Measurements from ENCODE around the gene SYNGAP1.
"Not testable (repeated sequence)": the region's sequence is repeated elsewhere in the genome, so short reads cannot be mapped to it uniquely, and the experiment has no call there.

The SYNGAP1 gene

DNA sequence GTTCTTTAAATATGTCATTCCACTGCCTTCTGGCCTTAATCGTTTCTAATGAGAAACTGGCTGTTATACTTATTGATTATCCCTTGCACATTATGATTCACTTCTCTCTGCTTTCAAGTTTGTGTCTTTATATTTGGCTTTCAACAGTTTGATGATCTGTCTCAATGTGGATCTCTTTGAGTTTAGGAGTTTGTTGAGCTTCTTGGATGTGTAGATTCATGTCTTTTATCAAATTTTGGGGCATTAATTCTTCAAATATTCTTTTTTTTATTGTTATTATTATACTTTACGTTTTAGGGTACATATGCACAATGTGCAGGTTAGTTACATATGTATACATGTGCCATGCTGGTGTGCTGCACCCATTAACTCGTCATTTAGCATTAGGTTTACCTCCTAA is 63.8 kb downstream of the SYNGAP1 start:
- no peak for FAIRE-seq

DNA sequence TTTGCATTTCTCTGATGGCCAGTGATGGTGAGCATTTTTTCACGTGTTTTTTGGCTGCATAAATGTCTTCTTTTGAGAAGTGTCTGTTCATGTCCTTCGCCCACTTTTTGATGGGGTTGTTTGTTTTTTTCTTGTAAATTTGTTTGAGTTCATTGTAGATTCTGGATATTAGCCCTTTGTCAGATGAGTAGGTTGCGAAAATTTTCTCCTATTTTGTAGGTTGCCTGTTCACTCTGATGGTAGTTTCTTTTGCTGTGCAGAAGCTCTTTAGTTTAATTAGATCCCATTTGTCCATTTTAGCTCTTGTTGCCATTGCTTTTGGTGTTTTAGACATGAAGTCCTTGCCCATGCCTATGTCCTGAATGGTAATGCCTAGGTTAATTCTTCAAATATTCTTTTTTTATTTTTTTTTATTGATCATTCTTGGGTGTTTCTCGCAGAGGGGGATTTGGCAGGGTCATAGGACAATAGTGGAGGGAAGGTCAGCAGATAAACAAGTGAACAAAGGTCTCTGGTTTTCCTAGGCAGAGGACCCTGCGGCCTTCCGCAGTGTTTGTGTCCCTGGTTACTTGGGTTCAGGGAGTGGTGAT is 64.9 kb downstream of the SYNGAP1 start:
- FAIRE-seq, result not testable (repeated sequence)

DNA sequence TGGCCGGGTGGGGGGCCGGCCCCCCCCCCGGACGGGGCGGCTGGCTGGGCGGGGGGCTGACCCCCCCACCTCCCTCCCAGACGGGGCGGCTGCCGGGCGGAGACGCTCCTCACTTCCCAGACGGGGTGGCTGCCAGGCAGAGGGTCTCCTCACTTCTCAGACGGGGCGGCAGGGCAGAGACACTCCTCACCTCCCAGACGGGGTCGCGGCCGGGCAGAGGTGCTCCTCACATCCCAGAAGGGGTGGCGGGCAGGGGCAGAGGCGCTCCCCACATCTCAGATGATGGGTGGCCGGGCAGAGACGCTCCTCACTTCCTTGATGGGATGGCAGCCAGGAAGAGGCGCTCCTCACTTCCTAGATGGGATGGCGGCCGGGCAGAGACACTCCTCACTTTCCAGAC is 65.8 kb downstream of the SYNGAP1 start:
- not testable (repeated sequence) for FAIRE-seq

DNA sequence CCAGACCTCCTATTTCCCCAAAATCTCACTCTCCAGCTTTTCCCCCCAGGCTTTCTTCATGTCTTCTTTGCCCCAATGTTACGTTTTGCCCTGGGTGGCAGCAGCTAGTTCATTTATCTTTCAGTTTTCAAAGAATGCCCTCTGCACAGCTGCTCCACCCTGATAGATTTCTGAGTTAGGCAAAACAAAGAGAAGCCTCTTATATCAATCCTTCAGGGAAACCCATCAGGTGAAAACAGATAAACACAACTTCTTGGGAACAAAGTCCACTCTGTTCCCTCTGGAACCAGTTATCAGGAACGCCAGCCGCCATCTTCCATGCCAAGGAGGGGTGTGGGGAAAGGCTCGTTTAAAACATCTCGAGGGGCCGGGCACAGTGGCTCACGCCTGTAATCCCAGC is 68.5 kb downstream of the SYNGAP1 start:
- FAIRE-seq, result no peak

DNA sequence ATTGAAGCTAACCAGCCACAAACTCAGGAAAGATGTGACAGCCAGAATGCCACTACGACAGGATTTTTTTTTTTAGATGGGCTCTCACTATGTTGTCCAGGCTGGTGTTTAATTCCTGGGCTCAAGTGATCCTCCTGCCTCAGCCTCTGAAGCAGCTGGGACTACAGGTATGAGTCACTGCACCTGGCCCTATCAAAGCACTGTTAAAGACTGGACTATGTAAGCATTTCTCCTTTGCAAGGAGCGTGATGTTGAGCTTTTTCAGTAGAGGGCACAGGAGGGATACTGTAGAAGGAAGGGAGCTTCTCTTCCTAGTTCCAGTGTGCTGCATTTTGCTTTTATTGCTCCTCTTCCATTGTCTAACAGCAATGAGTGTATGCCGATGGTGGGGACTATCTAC is 70.3 kb downstream of the SYNGAP1 start:
- no peak for FAIRE-seq

DNA sequence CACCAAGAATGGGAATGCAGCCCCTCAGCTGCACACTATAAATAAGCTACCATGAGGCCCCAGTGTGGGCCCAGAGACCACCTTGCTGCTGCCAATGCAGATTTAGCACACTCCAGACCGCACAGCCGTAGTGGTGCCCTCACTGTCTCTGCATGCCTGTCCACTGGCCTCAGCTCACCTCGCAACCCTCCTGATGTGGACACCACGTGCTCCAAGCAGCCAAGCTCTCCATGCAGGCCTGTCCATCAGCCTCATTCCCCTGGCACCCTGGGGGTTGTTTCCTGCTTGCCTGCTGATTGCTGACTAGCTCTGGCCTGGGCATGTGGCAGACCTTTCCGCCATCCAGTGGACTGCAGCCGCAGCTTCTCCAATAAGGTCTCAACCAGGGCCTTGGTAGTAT is 70.8 kb downstream of the SYNGAP1 start:
- no peak for FAIRE-seq

DNA sequence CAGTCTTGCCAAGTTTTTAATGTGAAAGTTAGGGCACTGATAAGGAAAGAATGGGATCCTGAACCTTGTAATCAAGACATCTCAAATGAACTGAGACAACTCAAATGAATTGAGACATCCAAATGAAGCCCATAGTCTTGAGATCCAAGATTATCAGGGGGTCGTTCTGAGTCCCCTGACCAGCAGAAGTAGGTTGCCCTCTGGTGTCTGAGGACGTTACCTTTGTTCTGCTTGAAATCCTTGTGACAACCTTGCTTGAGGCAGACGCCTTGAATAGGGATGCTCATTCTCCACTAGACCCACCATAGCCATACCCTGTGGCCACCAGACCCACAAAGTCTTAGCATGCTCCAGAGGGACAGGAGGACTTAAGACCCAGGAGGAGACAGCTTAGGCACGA is 72.2 kb downstream of the SYNGAP1 start:
- no peak for FAIRE-seq

DNA sequence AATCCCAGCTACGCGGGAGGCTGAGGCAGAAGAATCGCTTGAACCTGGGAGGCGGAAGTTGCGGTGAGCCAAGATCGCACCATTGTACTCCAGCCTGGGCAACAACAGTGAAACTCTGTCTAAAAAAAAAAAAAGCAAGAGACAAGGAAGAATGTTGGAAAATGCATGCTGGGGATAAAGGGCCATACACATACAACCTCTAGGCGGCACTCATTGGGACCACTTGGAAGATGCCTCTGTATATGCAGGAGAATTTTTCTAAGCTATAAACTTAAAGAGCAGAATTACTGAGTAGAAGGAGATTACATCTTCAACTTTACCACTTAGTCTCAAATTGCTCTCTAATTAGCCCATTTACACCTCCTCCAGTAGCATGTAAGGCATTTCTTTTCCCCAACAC is 77.3 kb downstream of the SYNGAP1 start:
- FAIRE-seq, result no peak

DNA sequence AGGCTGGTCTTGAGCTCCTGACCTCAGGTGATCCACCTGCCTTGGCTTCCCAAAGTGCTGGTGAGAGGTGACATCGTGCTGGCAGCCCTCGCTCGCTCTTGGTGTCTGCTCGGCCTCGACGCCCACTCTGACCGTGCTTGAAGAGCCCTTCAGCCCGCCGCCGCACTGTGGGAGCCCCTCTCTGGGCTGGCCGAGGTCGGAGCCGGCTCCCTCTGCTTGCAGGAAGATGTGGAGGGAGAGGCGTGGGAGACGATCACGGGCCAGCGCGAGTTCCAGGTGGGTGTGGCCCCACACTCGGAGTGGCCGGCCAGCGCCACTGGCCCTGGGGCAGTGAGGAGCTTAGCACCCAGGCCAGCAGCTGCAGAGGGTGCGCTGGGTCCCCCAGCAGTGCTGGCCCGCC is 82.6 kb downstream of the SYNGAP1 start:
- no peak for FAIRE-seq

DNA sequence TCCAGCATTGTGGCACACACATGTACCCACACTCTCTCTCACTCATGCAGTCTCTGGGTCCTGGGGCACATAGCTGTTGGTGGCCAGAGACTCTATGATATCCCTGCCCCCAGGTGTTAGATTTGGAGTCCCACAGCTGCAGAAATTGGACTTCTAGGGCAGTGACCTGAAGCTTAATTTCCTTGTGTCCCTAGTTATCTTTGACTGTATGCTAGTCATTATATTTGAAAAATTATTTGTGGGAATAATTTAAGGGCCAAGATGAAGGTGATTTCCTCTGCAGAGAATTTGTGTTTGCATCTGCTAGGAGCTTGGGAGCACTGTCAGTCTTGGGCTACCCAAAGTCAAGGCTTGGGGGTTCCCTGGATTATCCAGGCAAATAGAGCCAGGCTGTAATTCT is 84.6 kb downstream of the SYNGAP1 start:
- no peak for FAIRE-seq
